Globus pallidus (tissue), 1 donor: ENCODE measurements around the gene TLR8.
"Not testable (repeated sequence)": the region's sequence is repeated elsewhere in the genome, so short reads cannot be mapped to it uniquely, and the experiment has no call there.

Experiments used
- DNase-seq: peaks from one replicate; pipeline ENCODE4 v3.0.0-alpha.2; 2015; ENCODE audit warnings: low spot score

Gene TLR8

DNA sequence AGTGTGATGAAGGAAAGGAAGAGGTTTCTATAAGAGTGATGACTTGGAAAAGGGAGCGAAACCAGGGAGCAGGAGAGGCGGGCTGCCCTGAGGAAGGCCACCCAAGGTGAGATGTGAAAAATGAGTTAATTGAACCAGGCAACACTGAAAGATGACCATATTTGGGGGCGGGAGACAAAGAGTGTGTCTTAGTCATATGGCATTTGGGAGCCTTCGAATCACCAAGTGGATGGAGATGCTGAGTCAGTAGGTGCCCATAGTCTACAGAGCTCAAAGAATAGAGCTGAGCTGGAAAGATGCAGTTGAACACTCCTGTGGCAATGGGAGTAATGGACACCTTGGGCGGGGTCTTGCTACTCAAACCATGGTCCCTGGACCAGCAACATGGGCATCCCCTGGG, 8.3 kb upstream of the TLR8 start:
- no peak for DNase-seq

DNA sequence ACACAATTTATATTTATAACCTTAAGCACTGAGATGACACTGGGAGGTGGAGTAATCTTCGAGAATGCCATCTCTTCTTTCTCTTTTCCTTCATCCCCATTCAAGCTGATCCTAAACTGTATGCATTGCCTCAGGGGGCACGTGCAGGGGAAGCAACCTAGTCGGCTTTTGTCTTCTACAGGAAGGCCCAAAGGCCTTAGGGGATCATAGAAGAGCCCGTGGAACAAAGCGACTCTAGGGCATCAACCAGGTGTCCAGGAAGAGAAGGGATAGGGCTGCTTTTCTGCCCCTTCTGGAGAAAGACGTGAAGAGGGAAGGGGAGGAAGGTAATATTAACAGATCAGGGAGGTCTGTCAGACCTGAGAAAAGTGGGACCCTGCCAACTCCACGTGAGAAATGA, 6.9 kb upstream of the TLR8 start:
- DNase-seq: no peak

DNA sequence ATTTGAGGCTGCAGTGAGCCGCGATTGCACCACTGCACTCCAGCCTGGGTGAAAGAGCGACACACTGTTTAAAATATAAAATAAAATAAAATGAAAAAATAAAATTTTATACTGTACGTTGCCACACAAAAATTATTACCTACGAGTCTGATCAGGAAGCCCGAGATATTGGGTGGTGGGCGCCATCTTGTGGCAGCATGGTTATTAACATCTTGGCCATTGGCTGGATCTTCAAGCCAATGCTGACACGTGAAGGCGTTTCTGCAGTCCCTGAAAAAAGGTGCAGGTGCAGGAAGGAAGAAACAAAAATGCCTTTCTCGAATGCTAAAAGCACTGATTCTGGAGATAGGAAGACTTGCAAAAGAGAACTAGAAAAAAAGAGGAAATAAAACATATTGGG, 4.9 kb upstream of the TLR8 start:
- DNase-seq: peak; percentile 15

DNA sequence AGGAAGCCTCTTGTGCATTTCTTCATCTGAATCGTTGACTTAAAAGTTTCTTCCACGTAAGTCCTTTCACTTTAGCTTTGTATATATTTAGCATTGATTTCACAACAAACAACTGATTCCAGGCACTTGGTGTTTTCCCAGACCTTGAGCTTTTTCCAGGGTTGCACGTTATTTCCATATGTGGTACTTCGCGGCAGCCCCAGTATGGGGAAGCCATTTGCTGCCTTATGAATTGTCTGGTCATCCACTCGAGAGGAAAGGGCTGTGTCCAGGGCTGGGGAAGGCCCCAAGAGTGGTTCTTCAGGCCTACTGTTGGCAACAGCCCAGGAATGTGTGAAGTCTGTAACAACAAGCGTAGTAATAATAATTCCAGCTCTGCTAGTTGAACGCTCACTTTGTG, 2.8 kb upstream of the TLR8 start:
- no peak for DNase-seq

DNA sequence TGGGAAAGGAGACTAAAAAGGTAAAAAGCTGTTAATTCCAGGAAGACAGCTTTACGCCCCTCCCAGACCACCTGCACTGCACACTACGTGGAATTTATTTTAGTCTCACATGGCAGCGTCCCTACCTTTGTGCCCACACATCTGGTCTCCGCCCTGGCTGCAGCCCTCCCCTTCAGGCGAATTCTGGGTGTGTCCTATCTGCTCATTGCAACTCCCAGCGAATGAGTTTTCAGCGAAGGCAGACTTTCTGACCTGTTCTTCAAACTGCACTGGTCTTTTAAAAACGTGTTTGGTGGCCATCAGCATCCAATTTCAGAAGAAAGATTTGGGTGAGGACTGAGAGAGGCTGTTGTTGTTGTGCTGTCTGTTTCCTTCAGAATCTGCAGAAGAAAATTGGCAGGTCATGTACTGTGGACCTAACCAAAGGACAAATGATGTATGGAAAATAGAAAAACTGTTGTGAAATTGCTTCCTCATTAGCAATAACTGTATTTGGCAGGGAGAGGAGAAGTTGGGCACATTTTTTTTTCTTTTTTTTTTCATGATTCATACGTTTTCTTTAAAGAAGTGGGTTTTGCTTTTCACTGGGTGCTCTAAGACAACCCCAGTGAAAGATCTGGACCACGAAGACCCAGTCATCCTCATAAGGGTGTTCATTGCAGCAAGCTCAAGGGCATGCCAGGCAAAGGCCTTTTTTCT, 4.2 kb downstream of the TLR8 start:
- DNase-seq: no peak

DNA sequence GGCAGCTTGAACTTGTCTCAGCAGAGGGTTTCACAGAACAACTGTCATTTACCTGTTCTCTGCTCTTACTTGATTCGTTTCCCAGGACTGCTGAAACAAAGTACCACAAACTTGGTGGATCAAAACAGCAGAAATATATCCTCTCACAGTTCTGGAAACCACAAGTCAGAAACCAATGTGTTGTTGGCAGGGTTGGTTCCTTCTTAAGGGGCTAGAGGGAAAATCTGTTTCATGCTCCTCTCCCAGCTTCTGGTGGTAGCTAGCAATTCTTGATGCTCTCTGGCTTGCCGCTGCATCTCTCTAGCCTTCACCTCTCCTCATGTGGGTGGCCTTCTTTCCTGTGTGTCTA, 4.7 kb downstream of the TLR8 start:
- DNase-seq: no peak

DNA sequence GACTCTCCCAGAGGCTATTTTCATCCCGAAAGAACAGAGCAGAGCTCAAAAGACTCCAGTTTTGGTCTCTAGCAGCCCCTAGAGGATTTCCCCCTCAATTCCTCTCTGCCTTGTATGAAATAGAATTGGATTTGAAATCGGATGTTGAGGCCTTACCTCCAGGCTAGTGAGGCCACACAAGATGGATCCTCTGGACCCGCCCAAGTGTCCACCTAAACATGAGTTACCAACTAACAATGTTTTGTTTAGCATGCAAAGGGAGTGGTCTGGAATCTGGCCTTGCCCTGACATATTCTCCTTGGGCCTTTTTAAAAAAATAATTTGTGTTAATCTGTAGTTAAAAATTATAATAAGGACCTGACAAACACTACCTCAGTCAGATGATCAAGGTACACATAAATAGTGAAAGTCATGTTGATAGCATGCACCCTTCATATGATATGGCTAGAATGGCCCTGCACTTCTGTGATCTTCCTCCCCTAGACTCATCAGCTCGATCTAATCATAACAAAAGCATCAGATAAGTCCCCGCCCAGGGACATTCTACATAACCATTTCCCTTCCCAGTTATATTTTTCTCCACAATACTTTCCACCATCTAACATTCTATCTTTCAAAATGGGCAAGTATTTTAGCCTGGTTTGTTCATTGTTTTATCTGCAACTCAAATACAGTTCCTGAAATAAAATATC, 6.5 kb downstream of the TLR8 start:
- no peak for DNase-seq

DNA sequence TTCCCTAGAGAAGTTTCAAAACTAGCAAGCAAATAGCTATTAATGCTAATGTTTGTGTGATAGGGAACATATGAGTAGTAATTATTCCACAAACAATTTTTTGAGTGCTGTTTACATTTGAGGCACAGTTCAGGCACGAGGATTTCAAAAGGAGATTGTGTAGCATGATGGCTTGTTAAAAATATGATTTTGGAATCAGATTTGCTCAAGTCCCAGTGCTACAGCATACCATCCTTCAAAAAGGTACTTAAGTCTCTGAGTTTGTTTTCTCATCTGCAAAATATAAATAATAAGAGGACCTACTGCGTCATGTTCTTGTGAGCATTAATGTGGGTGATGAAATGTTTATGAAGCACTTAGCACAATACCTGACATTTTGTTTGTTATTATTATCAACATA, 11.3 kb downstream of the TLR8 start:
- no peak for DNase-seq

DNA sequence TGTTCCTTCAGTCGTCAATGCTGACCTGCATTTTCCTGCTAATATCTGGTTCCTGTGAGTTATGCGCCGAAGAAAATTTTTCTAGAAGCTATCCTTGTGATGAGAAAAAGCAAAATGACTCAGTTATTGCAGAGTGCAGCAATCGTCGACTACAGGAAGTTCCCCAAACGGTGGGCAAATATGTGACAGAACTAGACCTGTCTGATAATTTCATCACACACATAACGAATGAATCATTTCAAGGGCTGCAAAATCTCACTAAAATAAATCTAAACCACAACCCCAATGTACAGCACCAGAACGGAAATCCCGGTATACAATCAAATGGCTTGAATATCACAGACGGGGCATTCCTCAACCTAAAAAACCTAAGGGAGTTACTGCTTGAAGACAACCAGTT, 12.6 kb downstream of the TLR8 start:
- DNase-seq: no peak

DNA sequence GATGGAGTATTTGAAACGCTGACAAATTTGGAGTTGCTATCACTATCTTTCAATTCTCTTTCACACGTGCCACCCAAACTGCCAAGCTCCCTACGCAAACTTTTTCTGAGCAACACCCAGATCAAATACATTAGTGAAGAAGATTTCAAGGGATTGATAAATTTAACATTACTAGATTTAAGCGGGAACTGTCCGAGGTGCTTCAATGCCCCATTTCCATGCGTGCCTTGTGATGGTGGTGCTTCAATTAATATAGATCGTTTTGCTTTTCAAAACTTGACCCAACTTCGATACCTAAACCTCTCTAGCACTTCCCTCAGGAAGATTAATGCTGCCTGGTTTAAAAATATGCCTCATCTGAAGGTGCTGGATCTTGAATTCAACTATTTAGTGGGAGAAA, 13.2 kb downstream of the TLR8 start:
- DNase-seq: no peak

DNA sequence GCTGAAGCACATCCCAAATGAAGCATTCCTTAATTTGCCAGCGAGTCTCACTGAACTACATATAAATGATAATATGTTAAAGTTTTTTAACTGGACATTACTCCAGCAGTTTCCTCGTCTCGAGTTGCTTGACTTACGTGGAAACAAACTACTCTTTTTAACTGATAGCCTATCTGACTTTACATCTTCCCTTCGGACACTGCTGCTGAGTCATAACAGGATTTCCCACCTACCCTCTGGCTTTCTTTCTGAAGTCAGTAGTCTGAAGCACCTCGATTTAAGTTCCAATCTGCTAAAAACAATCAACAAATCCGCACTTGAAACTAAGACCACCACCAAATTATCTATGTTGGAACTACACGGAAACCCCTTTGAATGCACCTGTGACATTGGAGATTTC, 14.6 kb downstream of the TLR8 start:
- no peak for DNase-seq

DNA sequence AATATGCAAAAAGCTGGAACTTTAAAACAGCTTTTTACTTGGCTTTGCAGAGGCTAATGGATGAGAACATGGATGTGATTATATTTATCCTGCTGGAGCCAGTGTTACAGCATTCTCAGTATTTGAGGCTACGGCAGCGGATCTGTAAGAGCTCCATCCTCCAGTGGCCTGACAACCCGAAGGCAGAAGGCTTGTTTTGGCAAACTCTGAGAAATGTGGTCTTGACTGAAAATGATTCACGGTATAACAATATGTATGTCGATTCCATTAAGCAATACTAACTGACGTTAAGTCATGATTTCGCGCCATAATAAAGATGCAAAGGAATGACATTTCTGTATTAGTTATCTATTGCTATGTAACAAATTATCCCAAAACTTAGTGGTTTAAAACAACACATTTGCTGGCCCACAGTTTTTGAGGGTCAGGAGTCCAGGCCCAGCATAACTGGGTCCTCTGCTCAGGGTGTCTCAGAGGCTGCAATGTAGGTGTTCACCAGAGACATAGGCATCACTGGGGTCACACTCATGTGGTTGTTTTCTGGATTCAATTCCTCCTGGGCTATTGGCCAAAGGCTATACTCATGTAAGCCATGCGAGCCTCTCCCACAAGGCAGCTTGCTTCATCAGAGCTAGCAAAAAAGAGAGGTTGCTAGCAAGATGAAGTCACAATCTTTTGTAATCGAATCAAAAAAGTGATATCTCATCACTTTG, 15.6 kb downstream of the TLR8 start:
- DNase-seq: no peak

DNA sequence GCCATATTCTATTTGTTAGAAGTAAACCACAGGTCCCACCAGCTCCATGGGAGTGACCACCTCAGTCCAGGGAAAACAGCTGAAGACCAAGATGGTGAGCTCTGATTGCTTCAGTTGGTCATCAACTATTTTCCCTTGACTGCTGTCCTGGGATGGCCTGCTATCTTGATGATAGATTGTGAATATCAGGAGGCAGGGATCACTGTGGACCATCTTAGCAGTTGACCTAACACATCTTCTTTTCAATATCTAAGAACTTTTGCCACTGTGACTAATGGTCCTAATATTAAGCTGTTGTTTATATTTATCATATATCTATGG, 16.1 kb downstream of the TLR8 start:
- DNase-seq: no peak

DNA sequence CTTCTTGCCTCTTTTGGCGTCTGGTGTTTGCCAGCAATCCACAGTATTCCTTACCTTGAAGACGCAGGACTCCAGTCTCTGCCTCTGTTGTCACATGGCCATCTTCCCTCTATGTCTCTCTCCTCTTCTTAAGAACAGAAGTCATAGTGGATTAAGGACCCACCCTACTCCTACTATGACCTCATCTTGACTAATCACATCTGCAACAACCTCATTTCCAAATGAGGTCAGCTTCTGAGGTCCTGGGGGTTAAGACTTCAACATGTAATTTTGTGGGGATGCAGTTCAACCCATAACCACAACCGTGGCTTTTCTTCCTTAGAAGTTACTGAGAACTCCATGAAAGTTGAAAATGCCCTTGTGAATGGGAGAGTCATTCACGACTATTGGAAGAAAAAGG, 23.3 kb downstream of the TLR8 start:
- DNase-seq: no peak

DNA sequence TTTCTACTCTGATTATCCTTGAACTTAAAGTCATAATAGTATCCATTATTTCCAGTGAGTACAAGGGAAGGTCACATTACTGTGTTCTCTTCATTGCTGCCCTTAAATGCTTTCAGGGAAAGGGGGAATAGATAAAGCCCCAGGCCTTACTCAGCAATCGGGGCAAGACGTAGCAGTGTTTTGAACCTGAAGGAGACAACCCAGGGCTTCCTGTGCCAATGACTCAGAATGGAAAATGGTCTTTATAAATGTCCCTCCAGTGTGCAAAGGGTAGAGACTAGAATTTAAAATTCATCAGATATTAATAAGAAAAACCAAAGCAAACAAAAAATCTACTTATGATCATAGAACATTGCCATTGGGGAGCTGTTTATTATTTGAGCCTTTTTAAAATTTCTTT, 23.7 kb downstream of the TLR8 start:
- DNase-seq: no peak

DNA sequence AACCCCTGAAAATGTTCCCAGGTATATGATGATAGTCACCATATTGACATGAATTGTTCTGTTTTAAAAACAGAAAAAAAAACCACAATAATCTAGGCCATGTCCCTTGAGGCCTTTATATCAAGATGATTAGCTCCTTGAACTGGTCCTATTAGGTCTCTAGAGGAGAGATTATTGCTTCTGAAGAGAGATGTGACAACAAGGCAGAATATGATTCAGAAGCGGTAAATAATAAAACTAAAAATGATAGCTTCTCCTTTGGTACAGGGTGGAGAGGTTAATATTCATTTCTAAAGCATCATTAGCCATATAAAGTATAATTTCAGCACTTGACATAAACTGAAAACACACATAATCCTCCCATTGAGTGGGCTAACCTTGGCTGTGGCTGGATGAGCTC, 25.8 kb downstream of the TLR8 start:
- DNase-seq: no peak

DNA sequence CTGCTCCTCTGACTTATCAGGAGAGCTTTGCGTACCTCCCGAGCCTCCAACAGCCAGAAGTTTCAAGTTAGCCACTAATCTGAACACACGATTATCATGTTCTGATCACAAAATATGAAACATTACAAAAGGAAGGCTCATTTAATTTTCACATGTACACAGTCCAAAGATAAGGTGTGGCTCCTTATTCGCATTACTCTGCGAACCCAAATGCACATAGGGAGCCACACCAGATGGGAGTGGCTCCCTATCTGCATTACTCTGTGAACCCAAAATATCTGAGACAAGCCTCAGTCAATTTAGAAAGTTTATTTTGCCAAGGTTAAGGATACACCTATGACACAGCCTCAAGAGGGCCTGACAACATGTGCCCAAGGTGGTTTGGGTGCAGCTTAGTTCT, 28.4 kb downstream of the TLR8 start:
- DNase-seq: no peak

DNA sequence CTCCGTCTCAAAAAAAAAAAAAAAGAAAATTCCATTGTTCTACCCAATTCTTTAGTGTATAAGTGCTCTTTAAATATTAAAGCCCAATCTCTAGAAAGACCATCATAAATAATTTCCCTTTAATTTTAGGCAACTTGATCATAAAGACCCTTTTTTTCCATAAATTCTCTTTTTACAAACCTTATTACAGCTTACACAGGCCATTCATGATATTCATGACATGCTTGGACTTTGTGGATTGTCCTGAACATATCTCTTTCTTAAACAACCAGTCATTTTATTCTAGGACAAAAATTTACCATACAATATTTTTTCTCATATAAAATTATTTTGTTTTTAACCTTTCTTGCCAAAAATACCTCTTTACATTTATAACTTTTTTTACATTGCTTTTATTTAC, 30.5 kb downstream of the TLR8 start:
- no peak for DNase-seq

DNA sequence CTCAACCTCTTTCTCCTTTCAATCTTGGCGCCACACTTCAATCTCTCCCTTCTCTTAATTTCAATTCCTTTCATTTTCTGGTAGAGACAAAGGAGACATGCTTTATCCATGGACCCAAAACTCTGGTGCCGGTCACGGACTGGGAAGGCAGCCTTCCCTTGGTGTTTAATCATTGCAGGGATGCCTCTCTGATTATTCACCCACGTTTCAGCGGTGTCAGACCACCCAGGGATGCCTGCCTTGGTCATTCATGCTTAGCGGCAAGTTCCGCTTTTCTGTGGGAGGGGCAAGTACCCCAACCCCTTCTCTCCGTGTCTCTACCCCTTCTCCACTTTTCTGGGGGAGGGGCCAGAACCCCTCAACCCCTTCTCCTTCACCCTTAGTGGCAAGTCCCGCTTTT, 34.1 kb downstream of the TLR8 start:
- DNase-seq: not testable (repeated sequence)

DNA sequence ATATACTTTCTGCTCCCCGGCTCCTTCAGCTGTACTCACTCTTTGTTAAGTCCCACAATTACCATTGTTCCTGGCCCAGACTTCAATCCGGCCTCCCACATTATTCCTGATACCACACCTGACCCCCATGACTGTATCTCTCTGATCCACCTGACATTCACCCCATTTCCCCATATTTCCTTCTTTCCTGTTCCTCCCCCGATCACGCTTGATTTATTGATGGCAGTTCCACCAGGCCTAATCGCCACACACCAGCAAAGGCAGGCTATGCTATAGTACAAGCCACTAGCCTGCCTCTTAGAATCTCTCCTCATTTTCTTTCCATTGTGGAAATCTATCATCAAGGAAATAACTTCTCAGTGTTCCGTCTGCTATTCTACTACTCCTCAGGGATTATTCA, 37.2 kb downstream of the TLR8 start:
- DNase-seq: not testable (repeated sequence)

DNA sequence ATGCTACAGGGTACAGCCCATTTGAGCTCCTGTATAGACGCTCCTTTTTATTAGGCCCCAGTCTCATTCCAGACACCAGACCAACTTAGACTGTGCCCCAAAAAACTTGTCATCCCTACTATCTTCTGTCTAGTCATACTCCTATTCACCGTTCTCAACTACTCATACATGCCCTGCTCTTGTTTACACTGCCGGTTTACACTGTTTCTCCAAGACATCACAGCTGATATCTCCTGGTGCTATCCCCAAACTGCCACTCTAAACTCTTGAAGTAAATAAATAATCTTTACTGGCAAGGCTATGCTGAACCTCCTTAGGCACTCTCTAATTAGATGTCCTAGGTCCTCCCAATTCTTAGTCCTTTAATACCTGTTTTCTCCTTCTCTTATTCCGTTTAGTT, 38.0 kb downstream of the TLR8 start:
- not testable (repeated sequence) for DNase-seq

DNA sequence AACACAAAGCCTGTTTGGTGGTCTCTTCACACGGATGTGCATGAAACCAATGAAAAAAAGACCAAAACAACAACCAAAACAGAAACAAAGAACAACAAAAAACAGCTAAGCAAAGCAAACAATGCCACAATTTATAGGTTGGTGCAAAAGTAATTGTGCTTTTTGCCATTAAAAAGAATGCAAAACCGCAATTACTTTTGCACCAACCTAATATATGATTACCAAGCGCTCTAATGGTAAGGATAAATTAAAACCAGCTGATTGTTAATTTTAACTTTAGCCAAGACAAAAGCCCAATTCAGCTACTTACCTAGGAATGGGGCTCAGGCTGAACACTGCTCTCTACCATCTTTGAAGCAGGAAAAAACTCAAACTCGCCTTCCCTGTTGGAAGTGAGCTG, 39.1 kb downstream of the TLR8 start:
- no peak for DNase-seq

DNA sequence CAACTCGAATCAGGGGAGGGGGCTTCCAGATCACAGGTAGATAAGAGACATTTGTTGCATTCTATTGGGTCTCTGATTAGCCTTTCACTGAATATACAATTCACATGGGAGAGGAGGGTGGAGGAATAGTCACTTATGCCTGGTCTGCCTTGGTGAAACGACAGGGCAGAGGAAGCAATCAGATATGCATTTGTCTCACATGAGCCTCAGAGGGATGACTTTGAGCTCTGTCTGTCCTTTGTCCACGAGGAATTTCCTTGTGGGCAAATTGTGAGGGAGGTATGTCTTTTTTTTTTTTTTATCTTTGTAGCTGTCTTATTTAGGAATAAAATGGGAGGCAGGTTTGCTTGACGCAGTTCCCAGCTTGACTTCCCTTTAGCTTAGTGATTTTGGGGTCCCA, 40.0 kb downstream of the TLR8 start:
- no peak for DNase-seq
